ENCODE measurements around the gene LCP1. TPM values are rescaled to one million over a fixed set of nuclear protein-coding genes. Genes with fewer than 3 reads are reported as not detected.

The LCP1 gene
- total RNA-seq, 1 experiment from 2014 or later: 10.7 TPM

DNA sequence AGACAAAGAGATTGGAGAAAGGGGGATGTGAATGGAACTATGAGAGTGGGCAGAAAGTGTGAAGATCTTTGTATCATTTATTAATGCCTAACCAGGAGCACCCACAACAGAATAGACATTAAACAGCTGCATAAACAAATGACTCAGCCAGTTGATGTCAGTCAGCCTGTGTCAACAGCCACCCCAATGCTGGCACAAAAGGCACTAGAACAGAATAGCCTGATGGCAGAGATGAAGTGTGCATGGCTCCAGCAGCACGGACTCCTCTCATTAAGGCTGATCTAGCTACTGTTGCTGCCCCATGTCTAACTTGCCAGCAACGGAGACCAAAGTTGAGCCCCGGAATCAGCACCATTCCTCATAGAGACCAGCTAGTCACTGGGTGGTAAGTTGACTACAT lies 85.0 kb downstream of the LCP1 start:
- in situ Hi-C loops (cut with HindIII; ENCODE audit: low pct_unique_long_range_greater_than_20kb, low sequenced_read_pairs): no loop called here
- no peak for DNase-seq (ENCODE audit: low read depth, low spot score)

DNA sequence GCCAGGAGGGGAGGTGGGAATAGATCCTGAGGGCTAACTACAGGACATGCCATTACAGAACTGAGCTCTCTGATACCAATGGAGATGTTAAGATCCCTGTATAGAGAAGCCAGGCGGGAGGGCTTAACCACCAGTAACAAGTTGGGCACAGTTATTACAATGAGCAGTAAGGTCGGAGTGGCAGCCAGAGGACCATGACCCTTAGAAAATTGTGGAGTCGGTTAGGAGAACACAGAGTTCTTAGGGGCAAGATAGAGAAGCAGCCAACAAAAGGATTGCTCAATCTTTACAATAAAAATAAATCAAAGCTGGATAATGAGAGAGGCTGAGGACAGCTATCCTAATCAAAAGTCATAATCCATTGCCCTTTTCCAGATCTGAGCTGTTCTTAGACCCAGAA lies 87.5 kb downstream of the LCP1 start:
- in situ Hi-C loops (cut with HindIII; ENCODE audit: low pct_unique_long_range_greater_than_20kb, low sequenced_read_pairs): no loop called here
- no peak for DNase-seq (ENCODE audit: low read depth, low spot score)

- no peak for DNase-seq (ENCODE audit: low read depth, low spot score)
- in situ Hi-C loops (cut with HindIII; ENCODE audit: low pct_unique_long_range_greater_than_20kb, low sequenced_read_pairs): no loop called here
Observed at GRCh38 chr13:46088821-46089562, 93.0 kb downstream of the LCP1 start.

GRCh38 chr13:46087481-46087880 lies 94.5 kb downstream of the LCP1 start:
- no peak for DNase-seq (ENCODE audit: low read depth, low spot score)
- in situ Hi-C loops (cut with HindIII; ENCODE audit: low pct_unique_long_range_greater_than_20kb, low sequenced_read_pairs): no loop called here

DNA sequence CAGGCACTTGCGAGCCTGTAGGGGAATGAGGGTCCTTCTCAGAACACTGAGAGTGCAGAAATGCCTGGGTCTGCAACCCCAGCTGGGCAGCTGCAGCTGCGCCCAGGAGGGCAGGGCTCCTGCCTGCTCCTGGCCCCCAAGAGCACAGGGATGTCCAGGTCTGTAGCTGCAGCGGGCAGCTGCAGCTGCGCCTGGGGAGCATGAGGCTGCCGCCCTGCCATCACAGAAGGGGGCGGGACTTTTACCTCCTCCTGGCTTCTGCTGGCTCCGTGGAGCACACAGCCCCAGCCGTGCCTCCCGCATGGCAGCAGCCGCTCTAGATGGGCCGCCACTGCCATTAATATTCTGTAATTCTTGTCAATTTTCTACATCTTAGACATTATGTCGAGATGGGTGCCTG lies 95.0 kb downstream of the LCP1 start:
- DNase-seq (ENCODE audit: low read depth, low spot score): no peak
- in situ Hi-C loops (cut with HindIII; ENCODE audit: low pct_unique_long_range_greater_than_20kb, low sequenced_read_pairs): no loop called here

DNA sequence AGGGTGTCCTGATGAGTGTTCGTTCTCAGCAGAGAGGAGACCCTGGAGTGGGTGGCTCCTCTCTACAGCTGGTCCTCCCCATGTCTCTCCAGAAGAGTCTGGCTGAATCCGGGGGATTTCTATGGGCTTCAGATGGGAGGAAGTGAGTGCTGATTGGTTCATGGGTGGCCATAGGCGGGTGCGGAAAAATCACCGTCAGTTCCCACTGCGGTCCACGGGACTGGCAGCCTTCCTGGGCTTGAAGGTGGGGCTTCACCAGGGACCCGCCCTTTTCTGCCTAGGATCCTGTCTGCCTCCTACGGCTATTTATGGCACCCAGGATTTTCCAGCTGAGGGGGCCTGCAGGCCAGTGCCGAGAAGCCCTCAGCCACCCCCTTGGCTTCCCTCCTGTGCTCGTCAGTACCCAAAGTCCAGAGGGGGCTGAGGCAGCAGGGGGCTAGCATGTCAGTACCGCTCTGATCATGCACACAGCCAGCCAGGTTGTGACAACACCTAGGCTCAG lies 95.5 kb downstream of the LCP1 start:
- in situ Hi-C loops (cut with HindIII; ENCODE audit: low pct_unique_long_range_greater_than_20kb, low sequenced_read_pairs): no loop called here
- no peak for DNase-seq (ENCODE audit: low read depth, low spot score)

GRCh38 chr13:46085737-46086136 lies 96.2 kb downstream of the LCP1 start:
- in situ Hi-C loops (cut with HindIII; ENCODE audit: low pct_unique_long_range_greater_than_20kb, low sequenced_read_pairs): no loop called here
- DNase-seq (ENCODE audit: low read depth, low spot score): no peak

- in situ Hi-C loops (cut with HindIII; ENCODE audit: low pct_unique_long_range_greater_than_20kb, low sequenced_read_pairs): no loop called here
- no peak for DNase-seq (ENCODE audit: low read depth, low spot score)
Observed at GRCh38 chr13:46082324-46082723, 99.7 kb downstream of the LCP1 start.

- in situ Hi-C loops (cut with HindIII; ENCODE audit: low pct_unique_long_range_greater_than_20kb, low sequenced_read_pairs): no loop called here
Observed at GRCh38 chr13:46079770-46080169, 102.2 kb downstream of the LCP1 start.

GRCh38 chr13:46077265-46077664 lies 104.7 kb downstream of the LCP1 start:
- in situ Hi-C loops (cut with HindIII; ENCODE audit: low pct_unique_long_range_greater_than_20kb, low sequenced_read_pairs): no loop called here
- no peak for DNase-seq (ENCODE audit: low read depth, low spot score)

More at GRCh38 chr13:46079770-46080169, 102.2 kb downstream of the LCP1 start:
- DNase-seq (ENCODE audit: low read depth, low spot score): no peak

DNA sequence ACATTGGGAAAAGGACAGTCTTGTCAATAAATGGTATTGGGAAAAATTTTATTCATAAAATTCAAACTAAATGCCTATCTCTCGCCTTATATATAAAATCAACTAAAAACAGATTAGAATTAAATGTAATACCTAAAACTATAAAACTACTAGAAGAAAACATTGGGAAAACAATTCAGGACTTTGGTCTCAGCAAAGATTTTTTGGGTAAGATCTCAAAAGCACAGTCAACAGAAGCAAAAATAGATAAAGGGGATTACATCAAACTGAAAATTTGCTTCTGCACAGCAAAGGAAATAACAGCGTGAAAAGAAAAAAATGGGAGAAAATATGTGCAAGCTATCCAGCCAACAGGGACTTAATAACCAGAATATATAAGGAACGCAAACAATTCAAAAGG lies 105.2 kb downstream of the LCP1 start:
- no peak for DNase-seq (ENCODE audit: low read depth, low spot score)
- in situ Hi-C loops (cut with HindIII; ENCODE audit: low pct_unique_long_range_greater_than_20kb, low sequenced_read_pairs): no loop called here

Small RNAs within 50 kb of the gene (small RNA-seq; reads per million reads assigned to genes)
- 0 reads per million in 2 experiments for gene RN7SL288P

Other genes with a start within 250 kb of the LCP1 start
- gene ZC3H13, start 129.4 kb downstream of the LCP1 start, total RNA-seq (2014; rRNA removed; shearing (Covaris generic)): 94.7 and 99.9 TPM in 2 replicates
- gene CPB2, start 77.1 kb downstream of the LCP1 start, total RNA-seq (2014; rRNA removed; shearing (Covaris generic)): 0.55 and 0.93 TPM in 2 replicates
- gene LRRC63, start 29.8 kb upstream of the LCP1 start, total RNA-seq (2014; rRNA removed; shearing (Covaris generic)): 0.82 and 1.1 TPM in 2 replicates
- gene RUBCNL, start 205.1 kb upstream of the LCP1 start, total RNA-seq (2014; rRNA removed; shearing (Covaris generic)): 12.4 and 17.7 TPM in 2 replicates

Data from SK-MEL-5 (cell line).